ENCODE data around the gene MRNIP. TPM values are rescaled to one million over a fixed set of nuclear protein-coding genes. Genes with fewer than 3 reads are reported as not detected.

Gene MRNIP, protein sequence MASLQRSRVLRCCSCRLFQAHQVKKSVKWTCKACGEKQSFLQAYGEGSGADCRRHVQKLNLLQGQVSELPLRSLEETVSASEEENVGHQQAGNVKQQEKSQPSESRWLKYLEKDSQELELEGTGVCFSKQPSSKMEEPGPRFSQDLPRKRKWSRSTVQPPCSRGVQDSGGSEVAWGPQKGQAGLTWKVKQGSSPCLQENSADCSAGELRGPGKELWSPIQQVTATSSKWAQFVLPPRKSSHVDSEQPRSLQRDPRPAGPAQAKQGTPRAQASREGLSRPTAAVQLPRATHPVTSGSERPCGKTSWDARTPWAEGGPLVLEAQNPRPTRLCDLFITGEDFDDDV
- total RNA-seq: 10 to 100 TPM in 3 of 4 donors, 1 to 10 TPM in 1; 6.9 to 21.9 (median 10.7) TPM

DNA sequence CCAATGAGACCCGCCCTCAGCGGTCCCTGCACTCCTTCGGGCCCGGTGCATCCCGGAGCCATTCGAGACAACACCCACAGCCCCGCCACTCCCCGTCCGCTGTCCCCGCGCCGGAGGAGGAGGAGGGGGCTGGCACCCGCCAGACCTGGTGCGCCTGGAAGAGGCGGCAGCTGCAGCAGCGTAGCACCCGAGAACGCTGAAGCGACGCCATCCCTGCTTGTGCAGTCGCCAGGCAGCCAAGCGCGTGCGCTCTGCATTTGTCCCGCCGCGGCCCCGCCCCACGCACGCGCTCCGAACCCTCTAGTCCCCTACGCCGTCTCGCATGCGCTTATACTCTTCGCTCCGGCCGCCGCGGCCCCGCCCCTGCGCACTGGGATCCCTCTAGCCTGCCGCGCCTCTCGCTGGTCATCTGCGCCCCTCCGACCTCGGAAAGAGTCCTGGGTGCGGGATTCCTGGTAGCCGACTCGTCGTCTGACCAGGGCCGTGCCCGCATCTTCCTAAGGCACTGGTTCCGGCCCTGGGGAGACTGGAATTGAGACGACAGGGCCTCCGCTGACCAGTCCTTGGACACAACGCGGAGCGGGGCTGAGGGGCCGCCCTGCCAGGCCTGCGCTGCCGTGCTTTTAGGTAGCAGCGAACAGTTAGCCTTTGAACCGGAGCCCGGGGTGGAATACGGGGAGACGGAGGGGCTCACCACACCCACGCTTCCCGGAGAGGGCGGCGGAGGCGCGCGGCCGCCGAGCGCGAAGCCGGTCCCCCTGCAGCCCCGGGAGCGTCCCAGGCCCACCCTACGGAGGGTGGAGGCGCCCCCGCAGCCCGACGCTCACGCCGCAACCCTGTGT, at the start of gene MRNIP:
TSS of gene MRNIP (minus strand) at position 232 of the 842 bp plus-strand sequence. CDS start at position 211, 21 bp downstream.
- TF ChIP-seq, protein P1, sequence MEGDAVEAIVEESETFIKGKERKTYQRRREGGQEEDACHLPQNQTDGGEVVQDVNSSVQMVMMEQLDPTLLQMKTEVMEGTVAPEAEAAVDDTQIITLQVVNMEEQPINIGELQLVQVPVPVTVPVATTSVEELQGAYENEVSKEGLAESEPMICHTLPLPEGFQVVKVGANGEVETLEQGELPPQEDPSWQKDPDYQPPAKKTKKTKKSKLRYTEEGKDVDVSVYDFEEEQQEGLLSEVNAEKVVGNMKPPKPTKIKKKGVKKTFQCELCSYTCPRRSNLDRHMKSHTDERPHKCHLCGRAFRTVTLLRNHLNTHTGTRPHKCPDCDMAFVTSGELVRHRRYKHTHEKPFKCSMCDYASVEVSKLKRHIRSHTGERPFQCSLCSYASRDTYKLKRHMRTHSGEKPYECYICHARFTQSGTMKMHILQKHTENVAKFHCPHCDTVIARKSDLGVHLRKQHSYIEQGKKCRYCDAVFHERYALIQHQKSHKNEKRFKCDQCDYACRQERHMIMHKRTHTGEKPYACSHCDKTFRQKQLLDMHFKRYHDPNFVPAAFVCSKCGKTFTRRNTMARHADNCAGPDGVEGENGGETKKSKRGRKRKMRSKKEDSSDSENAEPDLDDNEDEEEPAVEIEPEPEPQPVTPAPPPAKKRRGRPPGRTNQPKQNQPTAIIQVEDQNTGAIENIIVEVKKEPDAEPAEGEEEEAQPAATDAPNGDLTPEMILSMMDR (IDR thresholded peaks at IDR 0.05): peak in 2 of 6 experiments; percentile 27 to 38
- TF ChIP-seq POLR2A (IDR thresholded peaks at IDR 0.05): peak in 2 of 4 donors; percentile 51 to 64
- intact Hi-C loops (cut with DNase I): no loop called here

GRCh38 chr5:179907556-179908324, 49.1 kb upstream of the MRNIP start, which contains the start of gene TBC1D9B:
Gene TBC1D9B (minus strand): TSS chr5:179907897. CDS start chr5:179907821, 76 bp downstream.
- TF ChIP-seq, protein P1 (IDR thresholded peaks at IDR 0.05): peak in 5 of 6 experiments; percentile 23 to 65 (median 60)
- peak in 2 of 4 donors; percentile 22 to 43 for TF ChIP-seq POLR2A (IDR thresholded peaks at IDR 0.05)
- Histone ChIP-seq H3K27ac (peak within 1 kb of the TSS; percentile 80 to 91 (median 89)), H3K4me1 (peaks cover 18 to 35% (median 19%) of the 10 kb centered on the region in 3 donors), H3K27me3 (no peaks in the 10 kb centered on the region), H3K4me3 (peak within 1 kb of the TSS; percentile 49 to 81 (median 70)), H3K9me3 (no peaks in the 10 kb centered on the region), H3K36me3 (peaks cover 6 to 23% (median 10%) of the 10 kb centered on the region in 3 donors)
- WGBS, 2 donors: 0 to 3% methylated on average over 8 of the region's 105 CpGs
- no peak for DNase-seq
- intact Hi-C loops (cut with DNase I): loop anchor here (5.0 kb wide), 1 partner anchor 110 kb away; no protein-coding TSS in a partner anchor

More for the DNA sequence above, at the start of gene MRNIP:
- no peaks in the 10 kb centered on the region for H3K9me3 ChIP-seq
- H3K27me3 ChIP-seq: no peaks in the 10 kb centered on the region
- peaks cover 7 to 28% (median 14%) of the 10 kb centered on the region in 3 donors for H3K36me3 ChIP-seq
- peak; percentile 80 for DNase-seq
- H3K27ac ChIP-seq: peak within 1 kb of the TSS; percentile 84 to 93 (median 90)
- H3K4me3 ChIP-seq: peak within 1 kb of the TSS; percentile 79 to 97 (median 84)
- peaks cover 3 to 34% (median 8%) of the 10 kb centered on the region in 3 donors for H3K4me1 ChIP-seq
- WGBS, 2 donors: 1% methylated on average over 46 to 54 of the region's 90 CpGs

DNA sequence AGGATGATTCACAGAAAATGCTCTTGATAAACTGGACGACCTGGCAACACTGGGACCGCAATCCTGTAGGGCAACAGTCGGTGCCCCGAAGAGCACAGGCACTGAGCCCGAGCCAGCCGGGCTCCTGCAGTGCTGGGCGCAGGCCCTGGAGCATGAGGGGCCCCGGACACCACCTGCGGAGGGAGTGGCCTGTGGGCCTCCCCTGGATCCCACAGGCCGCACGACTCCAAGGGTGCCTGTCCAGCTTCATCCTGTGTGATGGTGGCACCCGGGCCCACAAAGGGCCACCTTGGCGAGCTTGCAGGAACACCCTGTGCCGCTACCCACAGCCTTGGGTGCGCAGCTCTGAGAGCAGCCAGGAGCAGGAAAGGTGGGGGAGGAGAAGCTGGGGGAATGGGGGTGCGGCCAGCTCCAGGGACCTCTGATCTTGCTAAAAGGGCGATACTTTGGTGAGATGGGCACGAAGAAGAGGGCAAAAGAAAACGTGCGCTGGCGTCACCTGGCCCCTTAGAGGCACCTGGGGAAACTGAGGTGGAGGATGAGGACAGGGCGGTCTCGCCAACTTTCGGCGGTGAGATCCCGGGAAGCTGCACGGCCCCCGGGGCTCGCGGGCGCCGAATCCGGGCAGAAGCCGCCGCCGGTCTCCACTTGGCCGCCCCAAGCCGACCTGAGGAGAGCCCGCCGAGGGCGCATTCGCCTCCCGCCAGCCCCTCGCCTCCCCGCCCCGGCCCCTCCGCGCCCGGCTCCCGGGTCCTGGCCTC, 48.4 kb upstream of the MRNIP start:
- Histone ChIP-seq H3K27me3 (no peaks in the 10 kb centered on the region), H3K9me3 (no peaks in the 10 kb centered on the region), H3K27ac (peak overlapping the region; percentile 80 to 91 (median 89)), H3K4me1 (peaks cover 18 to 27% (median 19%) of the 10 kb centered on the region in 3 donors), H3K36me3 (peaks cover 14 to 31% (median 15%) of the 10 kb centered on the region in 3 donors), H3K4me3 (peak overlapping the region; percentile 49 to 81 (median 70))
- TF ChIP-seq, protein P1 (IDR thresholded peaks at IDR 0.05): no peak
- TF ChIP-seq POLR2A (IDR thresholded peaks at IDR 0.05): no peak
- DNase-seq: no peak
- intact Hi-C loops (cut with DNase I): loop anchor here (5.0 kb wide), 1 partner anchor 110 kb away; no protein-coding TSS in a partner anchor
- 0 to 5% methylated on average over 7 to 8 of the region's 50 CpGs for WGBS, 2 donors

- DNase-seq: no peak
- Histone ChIP-seq H3K27ac (peak overlapping the region in 3 of 4 donors; percentile 80 to 91 (median 87)), H3K4me3 (peak overlapping the region; percentile 49 to 81 (median 70)), H3K36me3 (peaks cover 14 to 37% (median 15%) of the 10 kb centered on the region in 3 donors), H3K9me3 (no peaks in the 10 kb centered on the region), H3K27me3 (no peaks in the 10 kb centered on the region), H3K4me1 (peaks cover 18 to 27% (median 19%) of the 10 kb centered on the region in 3 donors)
- TF ChIP-seq POLR2A (IDR thresholded peaks at IDR 0.05): no peak
- TF ChIP-seq, protein P1 (IDR thresholded peaks at IDR 0.05): no peak
- 79 to 88% methylated on average over 13 to 24 of the region's 24 CpGs for WGBS, 2 donors
- intact Hi-C loops (cut with DNase I): loop anchor here (5.0 kb wide), 1 partner anchor 109 kb away; no protein-coding TSS in a partner anchor
Observed at GRCh38 chr5:179906294-179906794, 47.7 kb upstream of the MRNIP start.
